ENCODE results near the gene YOD1.

The YOD1 gene

DNA sequence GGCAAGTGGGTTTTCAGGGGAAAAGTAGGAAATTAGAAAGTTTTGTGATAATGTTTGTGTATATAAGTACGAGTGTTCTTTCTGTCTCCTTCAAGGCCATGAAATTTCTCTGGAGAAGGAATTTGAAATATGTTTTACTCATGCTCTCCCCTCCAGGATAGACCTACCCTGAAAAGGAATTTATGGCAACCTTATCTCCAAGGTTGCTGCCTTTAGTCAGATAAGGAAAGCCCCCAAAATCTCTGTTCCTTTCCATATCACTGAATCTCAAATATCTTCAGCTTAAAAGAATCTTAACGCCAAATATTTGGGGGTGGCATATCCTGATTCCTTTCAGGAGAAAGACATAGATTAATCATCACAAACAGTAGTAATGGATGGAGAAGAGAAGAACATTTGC, 37.2 kb upstream of the YOD1 start:
- DNase-seq (ENCODE audit: extremely low read depth, low read depth) = no peak
- TF ChIP-seq, protein P1, sequence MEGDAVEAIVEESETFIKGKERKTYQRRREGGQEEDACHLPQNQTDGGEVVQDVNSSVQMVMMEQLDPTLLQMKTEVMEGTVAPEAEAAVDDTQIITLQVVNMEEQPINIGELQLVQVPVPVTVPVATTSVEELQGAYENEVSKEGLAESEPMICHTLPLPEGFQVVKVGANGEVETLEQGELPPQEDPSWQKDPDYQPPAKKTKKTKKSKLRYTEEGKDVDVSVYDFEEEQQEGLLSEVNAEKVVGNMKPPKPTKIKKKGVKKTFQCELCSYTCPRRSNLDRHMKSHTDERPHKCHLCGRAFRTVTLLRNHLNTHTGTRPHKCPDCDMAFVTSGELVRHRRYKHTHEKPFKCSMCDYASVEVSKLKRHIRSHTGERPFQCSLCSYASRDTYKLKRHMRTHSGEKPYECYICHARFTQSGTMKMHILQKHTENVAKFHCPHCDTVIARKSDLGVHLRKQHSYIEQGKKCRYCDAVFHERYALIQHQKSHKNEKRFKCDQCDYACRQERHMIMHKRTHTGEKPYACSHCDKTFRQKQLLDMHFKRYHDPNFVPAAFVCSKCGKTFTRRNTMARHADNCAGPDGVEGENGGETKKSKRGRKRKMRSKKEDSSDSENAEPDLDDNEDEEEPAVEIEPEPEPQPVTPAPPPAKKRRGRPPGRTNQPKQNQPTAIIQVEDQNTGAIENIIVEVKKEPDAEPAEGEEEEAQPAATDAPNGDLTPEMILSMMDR (IDR thresholded peaks at IDR 0.05; ENCODE audit: low read depth, low read length) = no peak

DNA sequence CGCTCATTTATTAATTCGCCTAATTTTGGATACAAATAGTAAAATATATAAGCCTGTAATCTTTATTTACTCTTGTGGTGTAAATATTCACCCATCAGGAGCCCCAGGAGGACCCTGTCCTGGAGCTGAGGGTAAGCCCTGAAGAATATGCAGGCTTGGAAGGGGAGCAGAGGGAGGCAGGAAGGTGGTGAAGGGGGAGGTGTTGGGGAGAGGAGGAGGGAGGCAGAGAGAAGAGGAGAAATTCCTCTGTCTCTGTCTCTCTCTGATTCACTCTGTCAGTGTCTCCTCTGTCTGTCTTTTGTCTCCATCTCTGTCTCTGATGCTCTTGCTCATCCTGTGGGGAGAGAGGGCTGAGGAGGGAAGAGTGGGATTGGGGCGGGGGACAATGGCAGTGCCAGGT, 34.9 kb upstream of the YOD1 start:
- TF ChIP-seq, protein P1 (IDR thresholded peaks at IDR 0.05; ENCODE audit: low read depth, low read length) = no peak
- DNase-seq (ENCODE audit: extremely low read depth, low read depth) = no peak

GRCh38 chr1:207084701-207085180, 33.7 kb upstream of the YOD1 start:
- TF ChIP-seq, protein P1 (IDR thresholded peaks at IDR 0.05; ENCODE audit: low read depth, low read length) = peak; percentile 54
- peak; percentile 7 for DNase-seq (ENCODE audit: extremely low read depth, low read depth)

- TF ChIP-seq, protein P1 (IDR thresholded peaks at IDR 0.05; ENCODE audit: low read depth, low read length) = no peak
- DNase-seq (ENCODE audit: extremely low read depth, low read depth) = no peak
Observed at GRCh38 chr1:207084232-207084631, 33.2 kb upstream of the YOD1 start.

DNA sequence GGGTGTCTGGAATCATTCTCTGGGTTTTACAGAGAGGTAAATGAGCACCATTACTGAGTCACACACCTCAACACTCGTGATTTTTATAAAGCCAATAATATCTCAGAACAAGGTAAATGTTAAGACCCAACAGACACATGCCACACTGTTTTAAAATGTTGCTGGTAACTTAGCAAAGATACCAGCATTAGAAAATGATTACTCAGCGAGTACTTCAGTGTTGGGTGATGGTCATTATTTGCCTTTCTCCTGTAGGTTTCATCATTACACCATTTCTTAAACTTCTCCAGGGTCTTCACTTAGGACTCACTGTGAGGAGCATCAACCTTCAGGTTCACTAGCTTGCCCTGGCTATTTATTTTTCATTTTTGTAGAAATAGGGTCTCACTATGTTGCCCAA, 30.8 kb upstream of the YOD1 start:
- no peak for DNase-seq (ENCODE audit: extremely low read depth, low read depth)
- TF ChIP-seq, protein P1 (IDR thresholded peaks at IDR 0.05; ENCODE audit: low read depth, low read length) = no peak

GRCh38 chr1:207081088-207081487, 30.1 kb upstream of the YOD1 start:
- TF ChIP-seq, protein P1 (IDR thresholded peaks at IDR 0.05; ENCODE audit: low read depth, low read length) = no peak
- no peak for DNase-seq (ENCODE audit: extremely low read depth, low read depth)

GRCh38 chr1:207079706-207080241, 28.8 kb upstream of the YOD1 start:
- DNase-seq (ENCODE audit: extremely low read depth, low read depth) = no peak
- TF ChIP-seq, protein P1 (IDR thresholded peaks at IDR 0.05; ENCODE audit: low read depth, low read length) = no peak
